ENCODE results near the gene TMEM270.
A peak's percentile ranks its signal among the peaks of the same experiment; 100 is the strongest.
"Not testable (repeated sequence)": the region's sequence is repeated elsewhere in the genome, so short reads cannot be mapped to it uniquely, and the experiment has no call there.

The TMEM270 gene

GRCh38 chr7:73860859-73861258 lies at the start of gene TMEM270:
Gene TMEM270 (plus strand): TSS chr7:73861159. CDS start chr7:73861195, 36 bp downstream.
- no peak for DNase-seq

- DNase-seq = peak; percentile 55
Observed at GRCh38 chr7:73811760-73812168, 49.2 kb upstream of the TMEM270 start.

- no peak for DNase-seq
Observed at GRCh38 chr7:73812996-73813395, 48.0 kb upstream of the TMEM270 start.

GRCh38 chr7:73815436-73815835 lies 45.5 kb upstream of the TMEM270 start:
- DNase-seq = no peak

- DNase-seq = no peak
Observed at GRCh38 chr7:73817121-73817520, 43.8 kb upstream of the TMEM270 start.

- DNase-seq = no peak
Observed at GRCh38 chr7:73820013-73820412, 40.9 kb upstream of the TMEM270 start.

GRCh38 chr7:73821597-73822285 lies 39.2 kb upstream of the TMEM270 start:
- not testable (repeated sequence) for DNase-seq

- no peak for DNase-seq
Observed at GRCh38 chr7:73822319-73823173, 38.4 kb upstream of the TMEM270 start.

GRCh38 chr7:73823257-73823656 lies 37.7 kb upstream of the TMEM270 start:
- no peak for DNase-seq

- DNase-seq = no peak
Observed at GRCh38 chr7:73823873-73824592, 36.9 kb upstream of the TMEM270 start.

- no peak for DNase-seq
Observed at GRCh38 chr7:73824986-73825385, 36.0 kb upstream of the TMEM270 start.

GRCh38 chr7:73827567-73828106 lies 33.3 kb upstream of the TMEM270 start:
- DNase-seq = no peak

- no peak for DNase-seq
Observed at GRCh38 chr7:73828107-73828803, 32.7 kb upstream of the TMEM270 start.

GRCh38 chr7:73828972-73829371 lies 32.0 kb upstream of the TMEM270 start:
- DNase-seq = no peak

- DNase-seq = no peak
Observed at GRCh38 chr7:73829505-73829904, 31.5 kb upstream of the TMEM270 start.

GRCh38 chr7:73829921-73830680 lies 30.9 kb upstream of the TMEM270 start:
- no peak for DNase-seq

GRCh38 chr7:73830681-73831583 lies 30.0 kb upstream of the TMEM270 start, which contains the start of gene CLDN4:
Gene CLDN4 (plus strand): TSS chr7:73830996. CDS start chr7:73831202, 206 bp downstream.
- DNase-seq = no peak

GRCh38 chr7:73831584-73831833 lies 29.4 kb upstream of the TMEM270 start:
- DNase-seq = no peak

GRCh38 chr7:73831834-73832651 lies 28.9 kb upstream of the TMEM270 start:
- DNase-seq = no peak

GRCh38 chr7:73832806-73833205 lies 28.2 kb upstream of the TMEM270 start:
- DNase-seq = no peak

Data from activated CD4-positive, CD25-positive, alpha-beta regulatory T cell treated with anti-CD3 and anti-CD28 coated beads, Interleukin-2, amount 50 U/mL, for 72 hours (primary cell).